OCI-LY3 (cell line): ENCODE data around the gene BICC1.
"Not testable (repeated sequence)": the region's sequence is repeated elsewhere in the genome, so short reads cannot be mapped to it uniquely, and the experiment has no call there.

Experiments
- H2AFZ ChIP-seq: fragments of 200-600, 300-600 bp; shearing (Covaris generic); 2 replicates; pipeline ENCODE4 v1.6.0; 2014; ENCODE audit warnings: antibody characterized with exemption, low read depth, low read length
- H3K27ac ChIP-seq: fragments of 200-600, 300-600 bp; sonication (generic); 2 replicates; pipeline ENCODE4 v1.5.1; 2014; ENCODE audit warnings: mild to moderate bottlenecking, low read length, moderate library complexity, mixed read lengths
- H3K27me3 ChIP-seq: fragments of 200-600, 300-600 bp; sonication (generic); 2 replicates; pipeline ENCODE4 v1.6.1; 2014; ENCODE audit warnings: low read depth, low read length, mixed read lengths
- H3K36me3 ChIP-seq: fragments of 200-600, 300-600 bp; sonication (generic); replicated peaks from 2 replicates; pipeline ENCODE3; 2014; ENCODE audit warnings: low read depth, low read length, mixed read lengths
- H3K4me1 ChIP-seq: fragments of 300-600, 200-600 bp; sonication (generic); 2 replicates; pipeline ENCODE4 v1.6.1; 2014; ENCODE audit warnings: low read length, mixed read lengths
- H3K4me2 ChIP-seq: fragments of 200-600, 300-600 bp; sonication (generic); 2 replicates; pipeline ENCODE4 v1.6.1; 2014; ENCODE audit warnings: low read length, mixed read lengths
- H3K4me3 ChIP-seq: fragments of 300-600, 200-600 bp; sonication (generic); 2 replicates; pipeline ENCODE4 v1.5.1; 2014; ENCODE audit warnings: antibody characterized with exemption, mild to moderate bottlenecking, low read length, moderate library complexity
- H3K79me2 ChIP-seq: fragments of 300-600, 200-600 bp; shearing (Covaris generic); 2 replicates; pipeline ENCODE4 v1.6.1; 2014; ENCODE audit warnings: mild to moderate bottlenecking, low read length, mixed read lengths
- H3K9ac ChIP-seq: fragments of 300-600, 200-600 bp; shearing (Covaris generic); 2 replicates; pipeline ENCODE4 v1.6.0; 2014; ENCODE audit warnings: mild to moderate bottlenecking, low read length, moderate library complexity
- H3K9me3 ChIP-seq: fragments of 200-600, 300-600 bp; shearing (Covaris generic); 2 replicates; pipeline ENCODE4 v1.6.1; 2014; ENCODE audit warnings: low read length, mixed read lengths; ENCODE audit not compliant: insufficient read depth
- H4K20me1 ChIP-seq: fragments of 200-600, 300-600 bp; sonication (generic); 2 replicates; pipeline ENCODE4 v1.6.1; 2016; ENCODE audit warnings: low read length, mixed read lengths; ENCODE audit not compliant: insufficient read depth
- CTCF ChIP-seq: fragments of 200-600, 300-600 bp; sonication (generic); IDR thresholded peaks from 2 replicates; pipeline ENCODE4 v1.5.1; 2014; ENCODE audit warnings: antibody characterized with exemption, low read length, low read depth
- EZH2phosphoT487 ChIP-seq: fragments of 200-600 bp; shearing (Covaris generic); IDR thresholded peaks from 2 replicates; pipeline ENCODE4 v1.6.1; 2018; ENCODE audit warnings: antibody characterized with exemption, mixed run types, low read depth

Gene BICC1

GRCh38 chr10:58593008-58593407 lies 80.3 kb downstream of the BICC1 start:
- Histone ChIP-seq H3K27me3 (no peaks in the 10 kb centered on the region), H3K4me2 (no peak overlapping the region), H4K20me1 (no peaks in the 10 kb centered on the region), H3K9ac (no peak overlapping the region), H3K4me1 (no peaks in the 10 kb centered on the region), H3K27ac (no peak overlapping the region), H3K79me2 (no peaks in the 10 kb centered on the region), H3K4me3 (no peak overlapping the region), H3K36me3 (no peaks in the 10 kb centered on the region), H3K9me3 (no peaks in the 10 kb centered on the region), H2AFZ (no peak overlapping the region)
- TF ChIP-seq CTCF (no peak), EZH2phosphoT487 (no peak)

GRCh38 chr10:58597211-58597610 lies 84.5 kb downstream of the BICC1 start:
- not testable (repeated sequence) for H3K4me1 ChIP-seq, H3K9me3 ChIP-seq, H3K27me3 ChIP-seq, H3K27ac ChIP-seq, H3K4me3 ChIP-seq, H3K9ac ChIP-seq, H2AFZ ChIP-seq, H3K79me2 ChIP-seq, H4K20me1 ChIP-seq, H3K36me3 ChIP-seq, H3K4me2 ChIP-seq

GRCh38 chr10:58599927-58600553 lies 87.4 kb downstream of the BICC1 start:
- Histone ChIP-seq H3K4me3 (no peak overlapping the region), H3K36me3 (no peaks in the 10 kb centered on the region), H3K9me3 (no peaks in the 10 kb centered on the region), H3K4me1 (no peaks in the 10 kb centered on the region), H3K27ac (no peak overlapping the region), H2AFZ (no peak overlapping the region), H3K4me2 (no peak overlapping the region), H3K27me3 (no peaks in the 10 kb centered on the region), H3K79me2 (no peaks in the 10 kb centered on the region), H3K9ac (no peak overlapping the region), H4K20me1 (no peaks in the 10 kb centered on the region)
- TF ChIP-seq CTCF (no peak), EZH2phosphoT487 (no peak)

GRCh38 chr10:58608351-58608750 lies 95.7 kb downstream of the BICC1 start:
- H3K36me3 ChIP-seq: no peaks in the 10 kb centered on the region
- no peak overlapping the region for H3K9ac ChIP-seq
- no peak overlapping the region for H3K27ac ChIP-seq
- H3K4me3 ChIP-seq: no peak overlapping the region
- H3K79me2 ChIP-seq: no peaks in the 10 kb centered on the region
- H3K4me2 ChIP-seq: no peak overlapping the region
- H3K27me3 ChIP-seq: no peaks in the 10 kb centered on the region
- no peaks in the 10 kb centered on the region for H3K9me3 ChIP-seq
- no peak for TF ChIP-seq EZH2phosphoT487
- TF ChIP-seq CTCF: no peak
- H2AFZ ChIP-seq: no peak overlapping the region
- no peaks in the 10 kb centered on the region for H4K20me1 ChIP-seq
- H3K4me1 ChIP-seq: no peaks in the 10 kb centered on the region
